CD8-positive, alpha-beta memory T cell (primary cell): ENCODE results near the gene ZNF446. TPM values are rescaled to one million over a fixed set of nuclear protein-coding genes. Genes with fewer than 3 reads are reported as not detected.
A peak's percentile ranks its signal among the peaks of the same experiment; 100 is the strongest.

ENCODE experiments used
- CTCF ChIA-PET: fragments of 350-600 bp; sonication (Branson Sonifier 250); formaldehyde crosslinking; loops from one replicate; lab custom pipeline; 2021; ENCODE audit warnings: antibody characterized with exemption; lab: Charles Lee
- POLR2A ChIA-PET: fragments of 350-600 bp; sonication (Branson Sonifier 250); formaldehyde crosslinking; loops from one replicate; lab custom pipeline; 2021; ENCODE audit warnings: antibody characterized with exemption; lab: Charles Lee
- DNase-seq, 5 donors: peaks; one replicate each; pipeline versions ENCODE4 v3.0.0 to v3.0.0-alpha.2; 2020 to 2022; ENCODE audit warnings: mixed read lengths in 1 of 5
- H3K27ac ChIP-seq: one replicate; pipeline ENCODE4 v1.7.0; 2013; ENCODE audit warnings: low read depth, mild to moderate bottlenecking, low read length, moderate library complexity
- H3K27me3 ChIP-seq: 2 replicates; pipeline ENCODE4 v1.7.0; 2013; ENCODE audit warnings: low read length, mild to moderate bottlenecking; ENCODE audit not compliant: insufficient read depth, poor library complexity, severe bottlenecking
- H3K36me3 ChIP-seq: 2 replicates; pipeline ENCODE4 v1.7.0; 2013; ENCODE audit warnings: mild to moderate bottlenecking, low read length, moderate library complexity; ENCODE audit not compliant: insufficient read depth
- H3K4me1 ChIP-seq: 2 replicates; pipeline ENCODE4 v1.7.0; 2013; ENCODE audit warnings: mild to moderate bottlenecking, low read length, moderate library complexity; ENCODE audit not compliant: insufficient read depth
- H3K4me3 ChIP-seq: 2 replicates; pipeline ENCODE4 v1.7.0; 2013; ENCODE audit warnings: mild to moderate bottlenecking, low read length
- H3K9me3 ChIP-seq: 2 replicates; pipeline ENCODE4 v1.7.0; 2013; ENCODE audit warnings: mild to moderate bottlenecking, low read length
- H3K27ac Mint-ChIP-seq, 8 donors: one replicate each; pipeline ENCODE4 v1.8.0; 2020 to 2021; ENCODE audit warnings: mixed read lengths in 8 of 8, mild to moderate bottlenecking in 6 of 8, inconsistent platforms in 3 of 8, moderate library complexity in 3 of 8
- H3K27me3 Mint-ChIP-seq, 2 donors: one replicate each; pipeline ENCODE4 v1.8.0; 2020 to 2021; ENCODE audit warnings: mixed read lengths in 2 of 2, mild to moderate bottlenecking in 1 of 2, moderate library complexity in 1 of 2
- H3K36me3 Mint-ChIP-seq, 3 donors: one replicate each; pipeline ENCODE4 v1.8.0; 2020 to 2021; ENCODE audit warnings: mixed read lengths in 3 of 3, inconsistent platforms in 1 of 3, mild to moderate bottlenecking in 1 of 3
- H3K4me1 Mint-ChIP-seq, 3 donors: one replicate each; pipeline ENCODE4 v1.8.0; 2020 to 2021; ENCODE audit warnings: mixed read lengths in 3 of 3, inconsistent platforms in 1 of 3, mild to moderate bottlenecking in 1 of 3
- H3K4me3 Mint-ChIP-seq, 7 donors: one replicate each; pipeline ENCODE4 v1.8.0; 2020 to 2021; ENCODE audit warnings: mixed read lengths in 7 of 7, mild to moderate bottlenecking in 6 of 7, moderate library complexity in 4 of 7, inconsistent platforms in 2 of 7
- H3K9me3 Mint-ChIP-seq, 5 donors: one replicate each; pipeline ENCODE4 v1.8.0; 2020 to 2022; ENCODE audit warnings: mixed read lengths in 5 of 5, mild to moderate bottlenecking in 3 of 5, moderate library complexity in 2 of 5, inconsistent platforms in 1 of 5
- polyA plus RNA-seq: library from polyadenylated mRNA; unstranded; fragments of 300-500 nt; fragmentation: Illumina TruSeq; gene quantifications from one replicate; pipeline ENCODE4 v1.2.3, GENCODE V29; 2021
- total RNA-seq, 2 experiments: library from RNA; stranded (reverse); gene quantifications; one replicate each; pipeline ENCODE4 v1.2.3, GENCODE V29; 2021

The ZNF446 gene
- total and polyA plus RNA-seq, 3 experiments from 2014 or later = 3.8 to 7.2 (median 5.9) TPM

GRCh38 chr19:58516246-58516836 lies 40.2 kb downstream of the ZNF446 start:
- Mint-ChIP-seq H3K27me3 (peaks cover 0 to 3% of the 10 kb centered on the region in 2 donors), H3K4me1 (peaks cover 41 to 60% (median 43%) of the 10 kb centered on the region in 3 donors), H3K27ac (peak overlapping the region in 2 of 8 donors; percentile 26 to 81), H3K9me3 (no peaks in the 10 kb centered on the region), H3K36me3 (peaks cover 0 to 29% (median 4%) of the 10 kb centered on the region in 3 donors), H3K4me3 (peak overlapping the region in 1 of 7 donors; percentile 53)
- Histone ChIP-seq H3K9me3 (no peaks in the 10 kb centered on the region), H3K27ac (no peak overlapping the region), H3K36me3 (peaks cover 6% of the 10 kb centered on the region), H3K4me3 (no peak overlapping the region), H3K4me1 (peaks cover 31% of the 10 kb centered on the region), H3K27me3 (no peaks in the 10 kb centered on the region)
- no peak for DNase-seq
- POLR2A ChIA-PET = interaction anchor here (0.5 kb wide), 1 partner anchor 58 kb away, joined by 4 read pairs; no protein-coding TSS in a partner anchor
- CTCF ChIA-PET = interaction anchor here (1.7 kb wide), 1 partner anchor 64 kb away, joined by 4 read pairs; no protein-coding TSS in a partner anchor

- H3K9me3 ChIP-seq = no peaks in the 10 kb centered on the region
- ChIA-PET CTCF (interaction anchor here (1.7 to 7.4 kb wide), 2 partner anchors 64 kb away, joined by 4 to 77 read pairs; no protein-coding TSS in a partner anchor), POLR2A (interaction anchor here (0.6 kb wide), 1 partner anchor 9 kb away, joined by 3 read pairs; no protein-coding TSS in a partner anchor)
- H3K27me3 ChIP-seq = no peaks in the 10 kb centered on the region
- H3K4me3 Mint-ChIP-seq = peak overlapping the region in 2 of 7 donors; percentile 8 to 96
- peaks cover 6% of the 10 kb centered on the region for H3K36me3 ChIP-seq
- no peak overlapping the region for H3K4me3 ChIP-seq
- DNase-seq = no peak
- peaks cover 0 to 3% of the 10 kb centered on the region in 2 donors for H3K27me3 Mint-ChIP-seq
- peak overlapping the region in 1 of 8 donors; percentile 81 for H3K27ac Mint-ChIP-seq
- H3K36me3 Mint-ChIP-seq = peaks cover 0 to 29% (median 4%) of the 10 kb centered on the region in 3 donors
- H3K9me3 Mint-ChIP-seq = no peaks in the 10 kb centered on the region
- peaks cover 31% of the 10 kb centered on the region for H3K4me1 ChIP-seq
- peaks cover 41 to 60% (median 43%) of the 10 kb centered on the region in 3 donors for H3K4me1 Mint-ChIP-seq
- no peak overlapping the region for H3K27ac ChIP-seq
Observed at GRCh38 chr19:58516964-58517833, 41.0 kb downstream of the ZNF446 start.

- CTCF ChIA-PET = interaction anchor here (0.7 to 7.4 kb wide), 10 partner anchors 19 to 337 kb away, joined by 3 to 77 read pairs (median 16); partner anchors contain the start of genes CHMP2A, MZF1 and TRIM28
- peaks cover 0 to 3% of the 10 kb centered on the region in 2 donors for H3K27me3 Mint-ChIP-seq
- no peaks in the 10 kb centered on the region for H3K9me3 Mint-ChIP-seq
- H3K27ac ChIP-seq = peak overlapping the region; percentile 86
- POLR2A ChIA-PET = interaction anchor here (0.6 to 2.1 kb wide), 4 partner anchors 10 to 61 kb away, joined by 3 to 16 read pairs (median 9); partner anchors contain the start of genes CHMP2A and UBE2M
- peaks cover 30% of the 10 kb centered on the region for H3K4me1 ChIP-seq
- DNase-seq = no peak
- peak overlapping the region; percentile 90 to 99 (median 98) for H3K27ac Mint-ChIP-seq
- peaks cover 6% of the 10 kb centered on the region for H3K36me3 ChIP-seq
- no peaks in the 10 kb centered on the region for H3K27me3 ChIP-seq
- H3K4me3 Mint-ChIP-seq = peak overlapping the region; percentile 90 to 97 (median 95)
- H3K4me3 ChIP-seq = peak overlapping the region; percentile 81
- H3K4me1 Mint-ChIP-seq = peaks cover 39 to 57% (median 43%) of the 10 kb centered on the region in 3 donors
- peaks cover 0 to 29% (median 4%) of the 10 kb centered on the region in 3 donors for H3K36me3 Mint-ChIP-seq
- H3K9me3 ChIP-seq = no peaks in the 10 kb centered on the region
Observed at GRCh38 chr19:58518256-58519086, 42.3 kb downstream of the ZNF446 start.

- Mint-ChIP-seq H3K4me3 (peak overlapping the region; percentile 90 to 97 (median 95)), H3K27me3 (peaks cover 0 to 3% of the 10 kb centered on the region in 2 donors), H3K9me3 (no peaks in the 10 kb centered on the region), H3K27ac (peak overlapping the region; percentile 90 to 99 (median 98)), H3K36me3 (peaks cover 0 to 29% (median 4%) of the 10 kb centered on the region in 3 donors), H3K4me1 (peaks cover 38 to 52% (median 38%) of the 10 kb centered on the region in 3 donors)
- H3K36me3 ChIP-seq = peaks cover 6% of the 10 kb centered on the region
- peak overlapping the region; percentile 86 for H3K27ac ChIP-seq
- H3K4me1 ChIP-seq = peaks cover 27% of the 10 kb centered on the region
- CTCF ChIA-PET = interaction anchor here (0.7 to 7.4 kb wide), 9 partner anchors 19 to 337 kb away, joined by 3 to 77 read pairs (median 24); partner anchors contain the start of genes CHMP2A, MZF1 and TRIM28
- peak overlapping the region; percentile 81 for H3K4me3 ChIP-seq
- DNase-seq = peak; percentile 23 to 65 (median 28)
- H3K9me3 ChIP-seq = no peaks in the 10 kb centered on the region
- POLR2A ChIA-PET = interaction anchor here (1.7 to 2.1 kb wide), 3 partner anchors 35 to 61 kb away, joined by 6 to 16 read pairs (median 12); partner anchors contain the start of genes CHMP2A and UBE2M
- H3K27me3 ChIP-seq = no peaks in the 10 kb centered on the region
Observed at GRCh38 chr19:58519087-58519354, 42.9 kb downstream of the ZNF446 start.

- H3K36me3 Mint-ChIP-seq = peaks cover 0 to 29% (median 4%) of the 10 kb centered on the region in 3 donors
- peak within 1 kb of the TSS; percentile 90 to 97 (median 95) for H3K4me3 Mint-ChIP-seq
- peak; percentile 84 to 90 (median 88) for DNase-seq
- Histone ChIP-seq H3K36me3 (peaks cover 6% of the 10 kb centered on the region), H3K9me3 (no peaks in the 10 kb centered on the region), H3K4me3 (peak within 1 kb of the TSS; percentile 81), H3K4me1 (peaks cover 23% of the 10 kb centered on the region), H3K27ac (peak within 1 kb of the TSS; percentile 86), H3K27me3 (no peaks in the 10 kb centered on the region)
- H3K9me3 Mint-ChIP-seq = no peaks in the 10 kb centered on the region
- H3K4me1 Mint-ChIP-seq = peaks cover 34 to 46% (median 35%) of the 10 kb centered on the region in 3 donors
- CTCF ChIA-PET = interaction anchor here (0.7 to 7.4 kb wide), 30 partner anchors 9 to 338 kb away, joined by 3 to 77 read pairs (median 4); partner anchors contain the start of genes CHMP2A, ERVK3-1, MZF1 and TRIM28
- POLR2A ChIA-PET = interaction anchor here (0.6 to 2.6 kb wide), 15 partner anchors 20 to 336 kb away, joined by 3 to 28 read pairs (median 5); partner anchors contain the start of genes CHMP2A, MZF1, TRIM28 and UBE2M
- H3K27me3 Mint-ChIP-seq = peaks cover 0 to 3% of the 10 kb centered on the region in 2 donors
- H3K27ac Mint-ChIP-seq = peak within 1 kb of the TSS; percentile 90 to 99 (median 98)
Observed at GRCh38 chr19:58519355-58520256, 43.5 kb downstream of the ZNF446 start, which contains the start of gene ZBTB45. ZBTB45 (minus strand) TSS chr19:58519810; CDS start chr19:58517673, 2,137 bp downstream.

- H3K36me3 ChIP-seq = peaks cover 6% of the 10 kb centered on the region
- peak overlapping the region; percentile 81 for H3K4me3 ChIP-seq
- ChIA-PET CTCF (interaction anchor here (0.7 to 7.4 kb wide), 29 partner anchors 8 to 338 kb away, joined by 3 to 77 read pairs (median 5); partner anchors contain the start of genes CHMP2A, ERVK3-1, MZF1 and TRIM28), POLR2A (interaction anchor here (0.6 to 2.6 kb wide), 15 partner anchors 21 to 337 kb away, joined by 3 to 28 read pairs (median 5); partner anchors contain the start of genes CHMP2A, MZF1, TRIM28 and UBE2M)
- Mint-ChIP-seq H3K27ac (peak overlapping the region; percentile 90 to 99 (median 98)), H3K9me3 (no peaks in the 10 kb centered on the region), H3K4me3 (peak overlapping the region; percentile 90 to 97 (median 95)), H3K4me1 (peaks cover 33 to 42% (median 34%) of the 10 kb centered on the region in 3 donors), H3K36me3 (peaks cover 0 to 26% (median 4%) of the 10 kb centered on the region in 3 donors), H3K27me3 (peaks cover 0 to 3% of the 10 kb centered on the region in 2 donors)
- peak overlapping the region; percentile 86 for H3K27ac ChIP-seq
- H3K27me3 ChIP-seq = no peaks in the 10 kb centered on the region
- peaks cover 20% of the 10 kb centered on the region for H3K4me1 ChIP-seq
- no peaks in the 10 kb centered on the region for H3K9me3 ChIP-seq
- no peak for DNase-seq
Observed at GRCh38 chr19:58520257-58520599, 44.1 kb downstream of the ZNF446 start.
